AG09309 (cell line): ENCODE measurements around the gene MKS1.

Experiments
- DNase-seq: peaks from one replicate; pipeline ENCODE4 v3.0.0-alpha.2; 2010; ENCODE audit warnings: low read depth
- H3K4me3 ChIP-seq: 2 replicates; pipeline ENCODE4 v1.5.1; 2011; ENCODE audit warnings: mild to moderate bottlenecking, low read depth, low read length, moderate library complexity; ENCODE audit not compliant: control insufficient read depth
- CTCF ChIP-seq: IDR thresholded peaks from 2 replicates; pipeline ENCODE4 v1.5.1; 2011; ENCODE audit warnings: mild to moderate bottlenecking, low read depth, low read length, inconsistent platforms; ENCODE audit not compliant: insufficient read depth, control insufficient read depth; ENCODE audit errors: missing control alignments

MKS1 gene

GRCh38 chr17:58208344-58208743 is 10.7 kb downstream of the MKS1 start:
- no peak for DNase-seq
- H3K4me3 ChIP-seq, result no peak overlapping the region
- TF ChIP-seq CTCF, result no peak

- no peak for DNase-seq
- no peak for TF ChIP-seq CTCF
- H3K4me3 ChIP-seq, result no peak overlapping the region
Measured at GRCh38 chr17:58207451-58207850, 11.6 kb downstream of the MKS1 start.

GRCh38 chr17:58205936-58206335 is 13.1 kb downstream of the MKS1 start:
- no peak overlapping the region for H3K4me3 ChIP-seq
- DNase-seq, result no peak
- no peak for TF ChIP-seq CTCF

- no peak for TF ChIP-seq CTCF
- H3K4me3 ChIP-seq, result no peak overlapping the region
- DNase-seq, result no peak
Measured at GRCh38 chr17:58204796-58205195, 14.3 kb downstream of the MKS1 start.

GRCh38 chr17:58202859-58203258 is 16.2 kb downstream of the MKS1 start:
- no peak for TF ChIP-seq CTCF
- no peak for DNase-seq
- H3K4me3 ChIP-seq, result no peak overlapping the region

- DNase-seq, result no peak
- TF ChIP-seq CTCF, result peak; percentile 76
- no peak overlapping the region for H3K4me3 ChIP-seq
Measured at GRCh38 chr17:58200024-58200633, 18.9 kb downstream of the MKS1 start.

GRCh38 chr17:58196610-58197009 is 22.4 kb downstream of the MKS1 start:
- no peak for DNase-seq
- TF ChIP-seq CTCF, result no peak
- H3K4me3 ChIP-seq, result no peak overlapping the region
